GM12801 (cell line): ENCODE measurements around the gene RFX8.

Source experiments
- TF ChIP-seq, protein P1 (sequence below): IDR thresholded peaks from one replicate; pipeline ENCODE4 v1.5.1; 2011; ENCODE audit warnings: control low read depth; ENCODE audit not compliant: insufficient read length; ENCODE audit errors: extremely low read depth

The RFX8 gene

DNA sequence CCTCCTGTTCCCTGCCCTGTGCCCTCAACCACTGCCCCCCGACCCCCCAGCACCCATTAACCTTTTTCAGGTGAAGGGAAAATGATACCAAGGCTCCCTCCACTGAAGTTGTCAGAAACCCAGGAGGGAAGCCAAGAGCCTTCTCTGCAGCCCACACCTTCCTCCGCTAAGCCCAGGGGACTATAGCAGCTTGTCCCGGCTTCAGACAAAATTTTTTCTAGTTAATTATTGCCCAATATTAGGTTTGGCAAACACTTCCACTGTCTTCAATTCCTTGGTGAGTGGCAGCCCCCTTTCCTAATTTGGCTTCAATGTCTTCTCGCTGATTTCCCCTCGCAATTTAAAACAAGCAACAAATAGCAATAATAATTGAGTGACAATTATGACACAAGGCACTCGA is 23.9 kb downstream of the RFX8 start:
- TF ChIP-seq, protein P1, sequence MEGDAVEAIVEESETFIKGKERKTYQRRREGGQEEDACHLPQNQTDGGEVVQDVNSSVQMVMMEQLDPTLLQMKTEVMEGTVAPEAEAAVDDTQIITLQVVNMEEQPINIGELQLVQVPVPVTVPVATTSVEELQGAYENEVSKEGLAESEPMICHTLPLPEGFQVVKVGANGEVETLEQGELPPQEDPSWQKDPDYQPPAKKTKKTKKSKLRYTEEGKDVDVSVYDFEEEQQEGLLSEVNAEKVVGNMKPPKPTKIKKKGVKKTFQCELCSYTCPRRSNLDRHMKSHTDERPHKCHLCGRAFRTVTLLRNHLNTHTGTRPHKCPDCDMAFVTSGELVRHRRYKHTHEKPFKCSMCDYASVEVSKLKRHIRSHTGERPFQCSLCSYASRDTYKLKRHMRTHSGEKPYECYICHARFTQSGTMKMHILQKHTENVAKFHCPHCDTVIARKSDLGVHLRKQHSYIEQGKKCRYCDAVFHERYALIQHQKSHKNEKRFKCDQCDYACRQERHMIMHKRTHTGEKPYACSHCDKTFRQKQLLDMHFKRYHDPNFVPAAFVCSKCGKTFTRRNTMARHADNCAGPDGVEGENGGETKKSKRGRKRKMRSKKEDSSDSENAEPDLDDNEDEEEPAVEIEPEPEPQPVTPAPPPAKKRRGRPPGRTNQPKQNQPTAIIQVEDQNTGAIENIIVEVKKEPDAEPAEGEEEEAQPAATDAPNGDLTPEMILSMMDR: no peak

DNA sequence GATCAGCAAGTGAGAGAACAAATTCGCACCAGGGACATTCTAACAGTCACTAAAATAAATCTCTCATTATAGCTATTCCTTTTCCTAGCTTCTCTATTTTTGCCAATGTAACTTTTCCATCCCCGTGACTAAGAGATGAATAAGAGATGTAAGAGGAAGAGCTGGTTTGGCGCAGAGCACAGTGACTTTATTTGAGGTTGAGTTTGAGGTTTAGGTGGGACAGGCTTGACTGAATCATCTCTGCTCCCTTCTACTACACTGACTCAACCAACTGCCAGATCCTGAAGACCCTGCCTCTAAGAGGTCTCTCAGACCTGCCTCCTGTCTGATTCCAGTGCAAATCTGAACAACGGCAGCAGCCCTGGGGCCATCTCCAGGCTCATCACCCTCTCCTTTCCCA is 28.0 kb downstream of the RFX8 start:
- TF ChIP-seq, protein P1: no peak

DNA sequence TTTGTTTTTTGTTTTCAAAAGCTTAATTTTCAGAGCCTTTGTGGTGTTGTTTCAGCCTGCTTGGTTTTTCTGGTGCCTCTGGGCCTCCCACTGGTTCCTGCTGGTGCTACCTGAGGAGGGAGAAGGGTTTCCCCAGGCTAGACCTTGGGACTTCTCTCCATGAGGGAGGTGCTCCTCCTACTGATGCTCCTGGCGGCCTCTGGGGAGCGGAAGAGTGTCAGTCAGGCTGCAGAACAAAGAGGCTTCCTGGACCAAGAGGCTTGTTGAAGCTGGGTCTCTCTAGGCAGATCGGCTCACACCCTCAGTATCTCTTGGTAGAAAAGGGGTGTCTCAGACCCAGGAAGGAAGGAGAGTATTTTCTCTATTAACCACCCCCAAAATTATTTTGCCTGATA is 32.2 kb downstream of the RFX8 start:
- TF ChIP-seq, protein P1: no peak

GRCh38 chr2:101442042-101442666 is 32.8 kb downstream of the RFX8 start:
- TF ChIP-seq, protein P1: no peak

DNA sequence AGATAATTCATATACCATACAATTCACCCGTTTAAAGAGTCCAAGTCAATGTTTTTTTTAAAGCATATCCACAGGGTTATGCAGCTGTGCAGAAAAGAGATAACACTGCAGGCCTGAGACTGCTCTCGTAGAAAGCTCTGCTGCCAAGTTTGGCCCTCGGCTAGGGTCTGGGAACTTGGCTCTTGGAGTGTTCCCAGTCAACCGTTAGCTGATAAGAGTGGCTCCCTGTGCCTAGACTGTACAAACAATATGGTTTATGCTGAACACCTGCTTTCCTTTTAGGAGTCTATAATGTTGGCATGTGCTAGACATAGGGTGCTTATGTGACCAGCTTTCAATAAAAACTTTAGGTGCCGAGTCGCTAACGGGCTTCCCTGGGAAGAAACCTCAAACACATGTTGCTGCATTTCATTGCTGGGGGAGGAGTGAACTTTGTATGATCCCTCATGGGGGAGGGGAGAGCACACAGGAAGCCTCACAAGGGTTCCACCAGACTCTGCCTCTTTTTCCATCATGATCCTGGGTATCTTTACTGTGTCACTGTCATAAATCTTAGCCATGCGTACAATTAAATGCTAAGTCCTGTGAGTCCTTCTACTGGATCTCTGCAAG is 34.7 kb downstream of the RFX8 start:
- TF ChIP-seq, protein P1: no peak

GRCh38 chr2:101439716-101440115 is 35.2 kb downstream of the RFX8 start:
- TF ChIP-seq, protein P1: no peak

DNA sequence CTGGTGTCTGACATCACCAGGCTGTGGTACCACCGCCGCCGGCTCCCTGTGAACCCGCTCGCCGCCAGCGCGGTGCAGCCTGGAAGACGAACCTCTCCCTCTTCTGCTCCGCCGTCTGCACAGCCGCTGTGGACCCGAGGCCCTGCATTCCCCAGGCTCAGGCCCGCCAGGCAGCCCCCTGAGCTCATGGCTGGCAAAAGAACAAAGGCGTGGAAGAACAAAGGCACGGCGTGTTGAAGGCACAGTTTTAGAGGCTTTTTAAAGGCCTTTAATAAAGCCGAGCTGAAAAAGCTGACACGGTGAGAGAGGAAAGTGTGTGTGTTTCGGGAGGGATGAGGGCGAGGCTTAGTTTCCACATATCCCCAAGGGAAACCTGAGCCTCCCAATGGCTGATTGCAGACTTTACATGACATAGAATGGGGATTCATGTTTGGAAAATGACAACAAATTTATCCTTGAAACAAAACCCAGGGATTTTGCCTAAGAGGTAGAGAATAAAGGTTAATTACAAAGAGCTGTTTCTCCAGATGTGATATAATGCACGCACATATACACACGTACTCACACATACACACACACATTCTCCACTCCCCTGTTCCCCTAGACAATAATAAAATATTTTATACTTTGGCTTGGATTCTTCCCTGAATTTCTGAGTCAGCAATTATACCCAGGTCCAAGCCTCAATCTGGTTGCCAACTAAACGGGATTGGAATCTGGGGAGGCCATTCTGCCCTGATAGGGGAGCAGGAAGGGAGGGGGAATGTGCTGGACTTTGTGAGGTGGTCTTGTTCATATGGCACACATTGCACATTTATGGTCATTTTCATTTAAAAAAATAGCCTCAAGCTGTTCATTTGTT is 39.7 kb downstream of the RFX8 start:
- TF ChIP-seq, protein P1: no peak
